Activated naive CD4-positive, alpha-beta T cell (primary cell): ENCODE data around the gene ATP6V1G2.

Source experiments
- DNase-seq, 4 experiments: peaks; one replicate each; lab custom pipeline; 2025; lab: John Stamatoyannopoulos, UW

The ATP6V1G2 gene

GRCh38 chr6:31575952-31576685, 29.7 kb upstream of the ATP6V1G2 start:
- no peak for DNase-seq

DNA sequence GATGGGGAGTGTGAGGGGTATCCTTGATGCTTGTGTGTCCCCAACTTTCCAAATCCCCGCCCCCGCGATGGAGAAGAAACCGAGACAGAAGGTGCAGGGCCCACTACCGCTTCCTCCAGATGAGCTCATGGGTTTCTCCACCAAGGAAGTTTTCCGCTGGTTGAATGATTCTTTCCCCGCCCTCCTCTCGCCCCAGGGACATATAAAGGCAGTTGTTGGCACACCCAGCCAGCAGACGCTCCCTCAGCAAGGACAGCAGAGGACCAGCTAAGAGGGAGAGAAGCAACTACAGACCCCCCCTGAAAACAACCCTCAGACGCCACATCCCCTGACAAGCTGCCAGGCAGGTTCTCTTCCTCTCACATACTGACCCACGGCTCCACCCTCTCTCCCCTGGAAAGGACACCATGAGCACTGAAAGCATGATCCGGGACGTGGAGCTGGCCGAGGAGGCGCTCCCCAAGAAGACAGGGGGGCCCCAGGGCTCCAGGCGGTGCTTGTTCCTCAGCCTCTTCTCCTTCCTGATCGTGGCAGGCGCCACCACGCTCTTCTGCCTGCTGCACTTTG, 29.0 kb upstream of the ATP6V1G2 start, which contains the start of gene TNF:
TSS of gene TNF (plus strand) at position 231 of the 567 bp plus-strand sequence. CDS start at position 408, 177 bp downstream.
- peak in 2 of 4 experiments; percentile 29 to 41 for DNase-seq

GRCh38 chr6:31574106-31575061, 28.0 kb upstream of the ATP6V1G2 start:
- DNase-seq: no peak

DNA sequence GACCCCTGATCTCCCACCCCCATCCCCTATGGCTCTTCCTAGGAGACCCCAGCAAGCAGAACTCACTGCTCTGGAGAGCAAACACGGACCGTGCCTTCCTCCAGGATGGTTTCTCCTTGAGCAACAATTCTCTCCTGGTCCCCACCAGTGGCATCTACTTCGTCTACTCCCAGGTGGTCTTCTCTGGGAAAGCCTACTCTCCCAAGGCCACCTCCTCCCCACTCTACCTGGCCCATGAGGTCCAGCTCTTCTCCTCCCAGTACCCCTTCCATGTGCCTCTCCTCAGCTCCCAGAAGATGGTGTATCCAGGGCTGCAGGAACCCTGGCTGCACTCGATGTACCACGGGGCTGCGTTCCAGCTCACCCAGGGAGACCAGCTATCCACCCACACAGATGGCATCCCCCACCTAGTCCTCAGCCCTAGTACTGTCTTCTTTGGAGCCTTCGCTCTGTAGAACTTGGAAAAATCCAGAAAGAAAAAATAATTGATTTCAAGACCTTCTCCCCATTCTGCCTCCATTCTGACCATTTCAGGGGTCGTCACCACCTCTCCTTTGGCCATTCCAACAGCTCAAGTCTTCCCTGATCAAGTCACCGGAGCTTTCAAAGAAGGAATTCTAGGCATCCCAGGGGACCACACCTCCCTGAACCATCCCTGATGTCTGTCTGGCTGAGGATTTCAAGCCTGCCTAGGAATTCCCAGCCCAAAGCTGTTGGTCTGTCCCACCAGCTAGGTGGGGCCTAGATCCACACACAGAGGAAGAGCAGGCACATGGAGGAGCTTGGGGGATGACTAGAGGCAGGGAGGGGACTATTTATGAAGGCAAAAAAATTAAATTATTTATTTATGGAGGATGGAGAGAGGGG, 27.1 kb upstream of the ATP6V1G2 start:
- DNase-seq: no peak

GRCh38 chr6:31572041-31572911, 25.9 kb upstream of the ATP6V1G2 start, which contains the start of gene LTA:
Gene LTA (plus strand): TSS chr6:31572289. CDS start chr6:31572743, 454 bp downstream.
- DNase-seq: peak; percentile 35 to 67 (median 51)

GRCh38 chr6:31569861-31570536, 23.6 kb upstream of the ATP6V1G2 start:
- DNase-seq: no peak

- no peak for DNase-seq
Measured at GRCh38 chr6:31568537-31568961, 22.1 kb upstream of the ATP6V1G2 start.

DNA sequence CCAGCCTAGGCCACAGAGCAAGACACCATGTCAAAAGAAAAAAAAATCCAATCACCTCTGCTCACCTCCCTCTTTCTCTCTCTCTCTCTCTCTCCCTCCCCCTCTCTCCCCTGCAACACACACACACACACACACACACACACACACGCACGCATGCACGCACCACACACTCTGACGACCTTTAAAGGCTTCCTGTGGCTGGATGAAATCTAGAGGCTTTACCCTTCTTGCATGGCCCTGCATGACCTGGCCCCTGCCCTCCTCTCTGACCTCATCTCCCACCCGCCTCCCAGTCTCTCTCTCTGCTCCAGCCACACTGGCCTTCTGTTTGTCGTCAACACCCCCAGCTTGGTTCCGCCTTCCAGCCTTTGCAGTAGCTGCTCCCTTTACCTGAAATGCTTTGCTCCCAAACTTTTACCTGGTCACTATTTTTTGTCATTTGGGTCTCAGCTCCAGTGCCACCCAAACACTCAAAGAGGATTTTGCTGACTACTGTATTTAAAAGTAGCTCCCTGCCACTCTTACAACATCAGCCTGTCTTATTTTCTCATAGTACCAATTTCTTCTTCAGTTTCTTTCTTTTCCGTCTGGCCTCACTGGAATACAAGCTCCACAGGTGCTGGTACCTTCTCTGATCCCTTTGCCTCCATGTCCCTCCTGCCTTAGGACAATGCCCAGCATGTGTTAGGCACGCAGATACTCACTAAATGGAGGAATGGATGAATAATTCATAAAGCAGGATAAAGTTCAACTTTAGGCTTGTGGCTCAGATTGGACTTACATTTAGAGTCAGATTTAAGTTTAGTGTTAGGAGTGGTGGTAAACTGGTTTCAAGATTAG, 21.3 kb upstream of the ATP6V1G2 start:
- no peak for DNase-seq

GRCh38 chr6:31560697-31561058, 14.3 kb upstream of the ATP6V1G2 start:
- DNase-seq: no peak

DNA sequence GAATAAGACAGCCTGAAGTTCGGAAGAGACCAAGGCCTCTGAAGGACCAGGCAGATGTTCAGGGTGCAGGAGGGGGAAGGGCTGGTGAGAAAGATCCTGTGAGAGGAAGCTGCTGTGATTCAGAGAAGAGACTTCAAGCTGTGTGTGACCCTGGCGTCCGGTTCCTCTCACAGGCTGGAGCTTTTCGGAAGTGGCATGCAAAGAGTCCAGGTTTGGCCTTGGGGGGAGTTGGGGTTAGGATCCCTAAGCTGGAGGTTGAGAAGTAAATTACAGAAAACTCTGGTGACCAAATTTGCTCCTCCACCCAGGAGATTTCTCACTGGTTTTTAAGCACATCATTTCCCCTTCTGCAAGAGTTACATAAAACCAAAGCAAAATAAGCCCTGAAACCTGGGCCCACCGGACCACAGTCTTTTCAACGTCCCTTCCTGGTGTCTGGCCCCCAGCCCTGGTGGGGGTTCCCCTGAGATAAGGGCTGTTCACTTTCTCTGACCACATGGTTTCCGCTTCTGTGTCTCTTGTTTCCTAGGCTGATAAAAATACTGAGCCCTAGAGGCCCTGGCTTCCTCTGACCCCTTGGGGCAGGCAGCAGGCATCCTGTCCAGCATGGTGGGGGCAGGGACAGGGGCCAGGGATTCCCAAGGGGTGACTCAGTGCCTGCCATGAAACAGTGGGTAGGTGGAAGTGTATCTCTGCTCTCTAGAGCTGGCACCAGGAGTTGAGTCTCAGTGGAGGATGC, 13.7 kb upstream of the ATP6V1G2 start:
- DNase-seq: peak in 1 of 4 experiments; percentile 21

DNA sequence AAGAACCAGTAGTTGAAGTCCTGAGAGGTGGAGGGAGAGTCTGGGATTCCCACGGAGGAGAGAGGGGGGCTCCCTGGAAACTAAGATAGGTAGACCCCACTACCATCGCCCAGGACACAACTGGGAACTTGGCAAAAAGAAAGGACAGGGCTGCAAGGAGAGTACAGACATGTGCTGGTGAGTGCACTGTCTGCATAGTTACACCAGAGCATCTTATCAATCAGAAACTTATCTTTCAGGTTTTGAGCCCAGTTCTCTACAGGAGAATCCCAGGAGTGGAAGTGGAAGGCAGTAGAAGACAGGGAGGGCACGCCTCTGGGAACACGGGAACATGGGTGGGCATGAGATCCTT, 13.2 kb upstream of the ATP6V1G2 start:
- no peak for DNase-seq

GRCh38 chr6:31558631-31559500, 12.5 kb upstream of the ATP6V1G2 start:
- peak in 1 of 4 experiments; percentile 24 for DNase-seq

- DNase-seq: no peak
Measured at GRCh38 chr6:31558318-31558625, 11.9 kb upstream of the ATP6V1G2 start.

DNA sequence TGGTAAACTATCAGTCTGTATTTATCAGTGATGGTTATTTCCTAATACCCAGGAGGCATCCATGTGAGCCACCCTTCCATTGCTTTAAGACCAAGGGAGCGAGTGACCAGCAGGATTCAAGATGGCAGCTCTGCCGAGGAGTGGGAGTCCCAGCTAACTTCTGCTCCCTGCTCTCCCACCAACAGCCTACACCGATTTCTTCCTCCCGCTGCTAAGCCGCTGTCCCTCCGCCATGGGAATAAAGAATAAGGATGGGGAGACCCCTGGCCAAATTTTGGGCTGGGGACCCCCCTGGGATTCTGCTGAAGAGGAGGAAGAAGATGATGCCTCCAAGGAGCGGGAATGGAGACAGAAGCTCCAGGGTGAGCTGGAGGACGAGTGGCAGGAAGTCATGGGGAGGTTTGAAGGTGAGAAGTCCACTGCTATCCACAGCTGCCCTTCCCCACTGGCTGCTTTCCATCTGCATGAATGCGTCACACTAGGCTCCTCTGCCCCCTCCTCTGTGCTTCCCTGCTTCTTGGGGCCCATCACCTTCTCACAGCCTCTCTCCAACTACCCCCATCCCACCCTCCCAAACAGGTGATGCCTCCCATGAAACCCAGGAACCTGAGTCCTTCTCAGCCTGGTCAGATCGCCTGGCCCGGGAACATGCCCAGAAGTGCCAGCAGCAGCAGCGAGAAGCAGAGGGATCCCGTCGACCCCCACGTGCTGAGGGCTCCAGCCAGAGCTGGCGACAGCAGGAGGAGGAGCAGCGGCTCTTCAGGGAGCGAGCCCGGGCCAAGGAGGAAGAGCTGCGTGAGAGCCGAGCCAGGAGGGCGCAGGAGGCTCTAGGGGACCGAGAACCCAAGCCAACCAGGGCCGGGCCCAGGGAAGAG, 11.3 kb upstream of the ATP6V1G2 start:
- no peak for DNase-seq

DNA sequence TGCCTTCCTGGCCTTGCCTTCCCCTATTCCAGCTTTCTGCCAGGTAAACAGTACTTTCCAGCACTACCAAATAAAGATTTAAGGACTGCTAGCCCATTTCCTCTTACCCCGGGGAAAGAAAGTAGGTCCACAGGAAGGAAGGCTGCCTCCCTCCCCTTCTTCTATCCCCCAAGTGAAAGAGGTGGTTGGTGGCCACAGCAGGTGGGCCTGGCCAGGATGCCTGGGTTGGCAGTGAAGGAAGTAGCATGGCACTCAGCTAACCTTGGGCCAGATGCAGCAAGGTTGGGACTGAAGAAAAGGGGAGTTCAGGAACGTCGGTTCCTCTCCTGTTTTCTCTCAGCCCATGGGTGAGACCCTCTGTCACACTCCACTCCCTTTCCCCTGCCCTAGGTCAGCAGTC, 9.9 kb upstream of the ATP6V1G2 start:
- no peak for DNase-seq

DNA sequence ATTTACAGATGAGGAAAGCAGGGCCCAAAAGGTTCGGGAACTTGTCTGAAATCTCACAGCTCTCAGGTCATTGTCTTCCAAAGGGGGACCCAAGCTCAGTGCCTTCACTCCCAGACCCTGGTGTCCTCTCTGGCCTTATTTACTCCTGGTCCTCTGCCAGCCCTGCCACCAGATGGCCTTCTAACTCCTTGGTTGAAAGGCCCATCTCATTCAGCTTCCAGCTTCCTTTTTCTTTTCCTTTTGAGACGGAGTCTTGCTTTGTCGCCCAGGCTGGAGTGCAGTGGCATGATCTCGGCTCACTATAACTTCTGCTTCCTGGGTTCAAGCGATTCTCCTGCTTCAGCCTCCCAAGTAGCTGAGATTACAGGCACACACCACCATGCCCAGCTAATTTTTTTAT, 5.0 kb upstream of the ATP6V1G2 start:
- peak in 2 of 4 experiments; percentile 18 to 43 for DNase-seq

DNA sequence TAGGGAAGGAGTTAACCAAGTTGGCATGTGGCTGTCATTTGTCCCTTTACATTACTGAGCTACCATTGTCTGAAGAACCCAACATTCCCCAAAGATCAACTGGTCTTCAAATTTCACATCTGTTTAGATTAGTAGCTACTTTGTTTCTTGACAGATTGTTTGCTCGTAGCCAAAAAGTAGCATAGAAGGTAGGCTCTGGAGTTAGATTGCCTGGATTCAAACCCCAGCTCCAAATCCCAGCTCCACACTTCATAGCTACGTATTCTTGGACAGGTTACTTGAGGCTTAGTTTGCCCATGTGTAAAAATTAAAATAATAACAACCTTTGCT, 2.1 kb upstream of the ATP6V1G2 start:
- DNase-seq: no peak
